CD4-positive, CD25-positive, alpha-beta regulatory T cell (primary cell): ENCODE measurements around the gene LMX1B. TPM values are rescaled to one million over a fixed set of nuclear protein-coding genes. Genes with fewer than 3 reads are reported as not detected.

Experiments
- ATAC-seq, 2 donors: fragments of 150-1000 bp; cut with Tn5 transposase; one replicate each; pipeline ENCODE4 v1.10.0; 2021; ENCODE audit warnings: low read depth in 2 of 2, moderate number of reproducible peaks in 2 of 2, moderate library complexity in 1 of 2
- DNase-seq, 3 donors: peaks; one replicate each; pipeline versions ENCODE4 v3.0.0 to v3.0.0-alpha.2; 2012 to 2022; ENCODE audit warnings: mixed read lengths in 1 of 3
- H3K27ac ChIP-seq: one replicate; pipeline ENCODE4 v1.7.0; 2013; ENCODE audit warnings: mild to moderate bottlenecking, low read length; ENCODE audit not compliant: insufficient read depth, poor library complexity, severe bottlenecking
- H3K27me3 ChIP-seq: one replicate; pipeline ENCODE4 v1.7.0; 2013; ENCODE audit warnings: low read length; ENCODE audit not compliant: control insufficient read depth, insufficient read depth
- H3K36me3 ChIP-seq: one replicate; pipeline ENCODE4 v1.7.0; 2013; ENCODE audit warnings: mild to moderate bottlenecking, low read length, moderate library complexity; ENCODE audit not compliant: control insufficient read depth, insufficient read depth
- H3K4me1 ChIP-seq: 2 replicates; pipeline ENCODE4 v1.7.0; 2013; ENCODE audit warnings: mild to moderate bottlenecking, low read length; ENCODE audit not compliant: insufficient read depth, control insufficient read depth, poor library complexity, severe bottlenecking
- H3K4me3 ChIP-seq: one replicate; pipeline ENCODE4 v1.7.0; 2013; ENCODE audit warnings: low read depth, mild to moderate bottlenecking, low read length, moderate library complexity
- H3K9me3 ChIP-seq, 2 experiments: 1 replicate in 1 of 2; 2 replicates in 1 of 2; pipeline ENCODE4 v1.7.0; 2013; ENCODE audit warnings: low read length in 2 of 2, mild to moderate bottlenecking in 1 of 2, moderate library complexity in 1 of 2; ENCODE audit not compliant: control insufficient read depth in 2 of 2
- H3K27ac Mint-ChIP-seq, 3 donors: one replicate each; pipeline ENCODE4 v1.8.0; 2020 to 2022; ENCODE audit warnings: mild to moderate bottlenecking in 3 of 3, mixed read lengths in 3 of 3, moderate library complexity in 2 of 3
- H3K27me3 Mint-ChIP-seq: one replicate; pipeline ENCODE4 v1.8.0; 2022; ENCODE audit warnings: mild to moderate bottlenecking, mixed read lengths
- H3K36me3 Mint-ChIP-seq: one replicate; pipeline ENCODE4 v1.8.0; 2020; ENCODE audit warnings: mixed read lengths
- H3K4me1 Mint-ChIP-seq, 4 donors: one replicate each; pipeline ENCODE4 v1.8.0; 2020 to 2022; ENCODE audit warnings: mixed read lengths in 4 of 4, mild to moderate bottlenecking in 1 of 4
- H3K4me3 Mint-ChIP-seq, 4 donors: one replicate each; pipeline ENCODE4 v1.8.0; 2020 to 2022; ENCODE audit warnings: mild to moderate bottlenecking in 4 of 4, mixed read lengths in 4 of 4, moderate library complexity in 3 of 4
- H3K9me3 Mint-ChIP-seq, 7 donors: one replicate each; pipeline ENCODE4 v1.8.0; 2020 to 2022; ENCODE audit warnings: mixed read lengths in 7 of 7, mild to moderate bottlenecking in 3 of 7, moderate library complexity in 2 of 7
- polyA plus RNA-seq, 4 donors: library from polyadenylated mRNA; unstranded; fragments of 300-500 nt; fragmentation: Illumina TruSeq; gene quantifications; one replicate each; pipeline ENCODE4 v1.2.3, GENCODE V29; 2021
- total RNA-seq: library from RNA; stranded (reverse); gene quantifications from one replicate; pipeline ENCODE4 v1.2.3, GENCODE V29; 2022

LMX1B gene
- total and polyA plus RNA-seq, 5 donors from 2014 or later: not detected

DNA sequence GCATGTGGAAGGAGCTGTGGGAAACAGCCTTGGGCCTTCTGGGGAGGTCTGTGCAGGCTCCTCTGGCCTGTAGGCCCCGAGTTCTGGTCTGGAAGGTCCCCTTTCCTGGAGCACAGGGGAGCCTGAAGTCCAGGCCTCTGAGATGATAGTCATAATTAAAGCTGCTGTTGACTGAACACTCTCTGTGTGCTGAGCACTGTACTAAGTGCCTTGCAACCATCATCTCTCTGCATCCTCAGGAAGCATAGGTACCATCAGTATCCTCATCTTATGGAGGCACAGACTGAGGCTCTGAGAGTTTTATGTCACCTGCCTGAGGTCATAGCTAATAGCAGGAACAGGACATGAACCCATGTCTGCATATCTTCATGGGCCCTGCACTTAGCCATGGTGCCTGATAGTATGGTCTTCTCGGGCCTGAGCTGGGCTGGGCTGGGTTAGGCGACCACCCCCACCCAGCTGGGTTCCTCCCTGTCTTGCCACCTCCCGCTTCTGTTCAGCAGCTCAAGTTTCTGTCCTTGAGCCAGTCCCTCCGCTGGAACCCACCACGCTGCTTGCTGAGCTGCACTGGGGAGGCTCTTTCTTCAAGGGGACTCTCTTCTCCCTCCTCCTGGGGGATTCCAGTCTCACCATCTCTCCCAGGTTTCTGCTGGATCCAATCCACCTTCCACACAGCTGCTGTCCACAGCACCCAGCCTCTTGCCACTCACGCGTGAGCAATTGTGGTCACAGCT, 27.6 kb downstream of the LMX1B start:
- H3K4me3 ChIP-seq: no peak overlapping the region
- Mint-ChIP-seq H3K9me3 (peaks cover 0 to 4% (median 0%) of the 10 kb centered on the region in 7 donors), H3K27ac (no peak overlapping the region), H3K27me3 (peaks cover 64% of the 10 kb centered on the region), H3K4me1 (no peaks in the 10 kb centered on the region), H3K36me3 (no peaks in the 10 kb centered on the region), H3K4me3 (no peak overlapping the region)
- DNase-seq: no peak
- H3K27me3 ChIP-seq: peaks cover 6% of the 10 kb centered on the region
- ATAC-seq: no peak
- no peak overlapping the region for H3K27ac ChIP-seq
- H3K9me3 ChIP-seq: no peaks in the 10 kb centered on the region
- no peaks in the 10 kb centered on the region for H3K4me1 ChIP-seq
- no peaks in the 10 kb centered on the region for H3K36me3 ChIP-seq

DNA sequence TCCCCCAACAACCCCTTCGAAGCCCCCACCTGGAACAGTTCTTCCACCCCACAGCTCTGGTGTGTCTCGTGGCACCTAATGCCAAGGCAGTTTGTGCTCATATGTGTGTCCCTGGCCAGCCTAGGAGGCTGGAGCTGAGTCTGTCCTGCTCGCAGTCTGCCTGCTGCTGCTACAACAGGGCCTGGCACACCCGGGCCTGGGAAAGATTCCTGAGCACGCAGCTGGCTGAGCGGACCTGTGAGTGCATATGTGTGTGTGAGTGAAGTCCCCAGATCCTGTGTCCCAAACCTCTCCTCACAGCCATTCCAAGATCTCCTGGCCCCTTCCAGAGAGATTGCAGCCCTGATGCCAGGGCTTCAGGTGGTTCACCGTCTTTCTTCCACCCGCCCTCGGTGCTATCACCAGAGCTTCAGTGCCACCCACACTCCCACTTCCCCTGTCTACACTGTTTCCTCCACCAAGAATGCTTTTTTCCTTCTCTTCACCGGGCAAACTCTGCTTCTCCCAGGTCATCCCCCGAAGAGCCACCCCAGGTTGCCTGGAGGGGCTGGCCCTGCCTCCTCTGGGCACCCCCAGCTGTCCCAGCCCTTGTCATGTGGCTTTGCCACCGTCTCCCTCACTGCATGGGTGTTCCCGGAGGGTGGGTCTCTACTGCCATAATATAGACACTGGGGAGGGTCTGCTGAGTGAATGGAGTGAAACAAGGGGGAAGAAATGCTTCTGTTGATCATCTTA, 28.4 kb downstream of the LMX1B start:
- Mint-ChIP-seq H3K36me3 (no peaks in the 10 kb centered on the region), H3K27ac (no peak overlapping the region)
- H3K27me3 ChIP-seq: peaks cover 6% of the 10 kb centered on the region

DNA sequence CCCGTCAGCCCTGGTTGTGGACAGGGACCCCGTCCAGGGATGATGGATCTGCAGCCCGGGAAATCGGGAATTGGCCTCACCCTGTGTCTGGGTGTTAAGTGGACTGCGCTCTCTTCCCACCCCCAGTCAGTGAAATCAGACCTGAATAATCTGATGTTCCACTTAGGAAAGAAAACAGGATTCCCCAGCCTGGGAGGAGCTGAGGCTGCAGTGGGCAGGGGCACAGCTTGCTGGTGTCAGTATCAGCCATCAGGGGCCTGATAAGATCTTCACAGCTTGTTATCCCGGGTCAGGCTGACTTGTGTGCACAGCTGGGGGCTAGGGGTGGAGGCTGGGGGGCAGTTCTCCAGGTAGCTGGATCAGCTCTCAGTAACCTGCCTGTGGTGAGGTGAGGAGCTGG, 29.1 kb downstream of the LMX1B start:
- no peaks in the 10 kb centered on the region for H3K4me1 ChIP-seq
- Mint-ChIP-seq H3K36me3 (no peaks in the 10 kb centered on the region), H3K4me1 (no peaks in the 10 kb centered on the region), H3K4me3 (no peak overlapping the region), H3K27ac (no peak overlapping the region), H3K9me3 (peaks cover 0 to 2% (median 0%) of the 10 kb centered on the region in 7 donors), H3K27me3 (peaks cover 64% of the 10 kb centered on the region)
- H3K36me3 ChIP-seq: no peaks in the 10 kb centered on the region
- no peak overlapping the region for H3K27ac ChIP-seq
- DNase-seq (no peak), ATAC-seq (no peak)
- H3K9me3 ChIP-seq: no peaks in the 10 kb centered on the region
- H3K4me3 ChIP-seq: no peak overlapping the region
- H3K27me3 ChIP-seq: peaks cover 6% of the 10 kb centered on the region

More for the DNA sequence above, 28.4 kb downstream of the LMX1B start:
- no peaks in the 10 kb centered on the region for H3K9me3 ChIP-seq
- H3K4me1 ChIP-seq: no peaks in the 10 kb centered on the region
- H3K4me3 Mint-ChIP-seq: no peak overlapping the region
- no peak overlapping the region for H3K27ac ChIP-seq
- H3K9me3 Mint-ChIP-seq: peaks cover 0 to 4% (median 0%) of the 10 kb centered on the region in 7 donors
- H3K4me3 ChIP-seq: no peak overlapping the region
- no peak for ATAC-seq
- peaks cover 61% of the 10 kb centered on the region for H3K27me3 Mint-ChIP-seq
- H3K36me3 ChIP-seq: no peaks in the 10 kb centered on the region
- H3K4me1 Mint-ChIP-seq: no peaks in the 10 kb centered on the region
- DNase-seq: no peak

DNA sequence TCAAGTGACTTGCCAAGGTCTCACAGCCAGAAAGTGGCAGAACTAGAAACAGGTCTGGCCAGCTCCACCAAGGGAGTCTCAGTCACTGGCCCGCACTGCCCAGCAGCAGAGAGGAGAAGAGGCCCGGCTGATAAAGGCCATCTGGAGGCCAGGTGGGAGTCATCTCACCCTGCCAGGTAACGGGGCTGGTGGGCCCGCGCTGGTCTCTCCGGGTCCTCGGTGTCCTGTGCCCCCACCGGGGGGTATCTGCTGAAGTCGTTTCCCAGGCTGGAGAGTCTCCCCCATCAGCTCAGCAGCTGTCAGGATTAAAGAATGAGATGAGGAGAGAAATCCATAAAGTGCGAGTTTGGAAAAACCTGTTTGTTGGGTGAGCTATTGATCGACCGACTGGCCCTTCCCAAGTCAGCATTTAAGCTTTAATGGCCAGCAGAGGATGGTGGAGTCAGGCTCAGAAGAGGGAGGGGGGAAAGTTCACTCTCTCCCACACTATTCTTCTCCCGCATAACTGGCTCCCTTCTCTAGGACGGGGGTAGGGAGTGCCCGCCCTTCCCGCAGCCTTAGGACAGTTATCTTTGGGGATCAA, 30.3 kb downstream of the LMX1B start:
- Histone ChIP-seq H3K27me3 (peaks cover 8% of the 10 kb centered on the region), H3K4me3 (no peak overlapping the region), H3K36me3 (no peaks in the 10 kb centered on the region), H3K27ac (no peak overlapping the region), H3K9me3 (no peaks in the 10 kb centered on the region), H3K4me1 (no peaks in the 10 kb centered on the region)
- H3K27ac Mint-ChIP-seq: peak overlapping the region in 1 of 3 donors; percentile 38
- H3K9me3 Mint-ChIP-seq: peaks cover 0 to 2% (median 0%) of the 10 kb centered on the region in 7 donors
- peaks cover 60% of the 10 kb centered on the region for H3K27me3 Mint-ChIP-seq
- no peak overlapping the region for H3K4me3 Mint-ChIP-seq
- no peak for DNase-seq
- H3K4me1 Mint-ChIP-seq: no peaks in the 10 kb centered on the region
- no peak for ATAC-seq
- no peaks in the 10 kb centered on the region for H3K36me3 Mint-ChIP-seq

DNA sequence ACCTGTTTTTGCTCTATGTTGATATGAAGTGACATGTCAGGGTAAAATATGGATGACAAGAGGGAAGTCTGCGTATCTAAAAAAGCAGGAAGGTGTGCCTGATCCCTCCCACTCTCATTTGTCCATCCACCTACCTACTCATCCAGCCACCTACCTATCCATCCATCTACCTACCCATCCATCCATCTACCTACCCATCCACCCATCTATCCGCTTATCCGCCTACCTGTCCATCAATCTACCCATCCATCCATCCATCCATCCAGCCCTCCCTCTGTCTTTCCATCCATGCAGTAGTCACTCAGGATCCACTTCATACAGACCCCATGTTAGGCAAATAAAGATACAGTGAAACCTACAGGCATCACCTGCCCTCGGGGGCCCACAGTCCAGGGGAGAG, 32.4 kb downstream of the LMX1B start:
- no peak overlapping the region for H3K4me3 ChIP-seq
- Mint-ChIP-seq H3K36me3 (no peaks in the 10 kb centered on the region), H3K9me3 (peaks cover 0 to 2% (median 0%) of the 10 kb centered on the region in 7 donors), H3K4me3 (no peak overlapping the region), H3K27ac (no peak overlapping the region), H3K27me3 (peaks cover 66% of the 10 kb centered on the region), H3K4me1 (no peaks in the 10 kb centered on the region)
- no peaks in the 10 kb centered on the region for H3K9me3 ChIP-seq
- no peak for ATAC-seq
- H3K4me1 ChIP-seq: no peaks in the 10 kb centered on the region
- no peaks in the 10 kb centered on the region for H3K36me3 ChIP-seq
- no peak overlapping the region for H3K27ac ChIP-seq
- H3K27me3 ChIP-seq: peaks cover 8% of the 10 kb centered on the region
- DNase-seq: no peak

DNA sequence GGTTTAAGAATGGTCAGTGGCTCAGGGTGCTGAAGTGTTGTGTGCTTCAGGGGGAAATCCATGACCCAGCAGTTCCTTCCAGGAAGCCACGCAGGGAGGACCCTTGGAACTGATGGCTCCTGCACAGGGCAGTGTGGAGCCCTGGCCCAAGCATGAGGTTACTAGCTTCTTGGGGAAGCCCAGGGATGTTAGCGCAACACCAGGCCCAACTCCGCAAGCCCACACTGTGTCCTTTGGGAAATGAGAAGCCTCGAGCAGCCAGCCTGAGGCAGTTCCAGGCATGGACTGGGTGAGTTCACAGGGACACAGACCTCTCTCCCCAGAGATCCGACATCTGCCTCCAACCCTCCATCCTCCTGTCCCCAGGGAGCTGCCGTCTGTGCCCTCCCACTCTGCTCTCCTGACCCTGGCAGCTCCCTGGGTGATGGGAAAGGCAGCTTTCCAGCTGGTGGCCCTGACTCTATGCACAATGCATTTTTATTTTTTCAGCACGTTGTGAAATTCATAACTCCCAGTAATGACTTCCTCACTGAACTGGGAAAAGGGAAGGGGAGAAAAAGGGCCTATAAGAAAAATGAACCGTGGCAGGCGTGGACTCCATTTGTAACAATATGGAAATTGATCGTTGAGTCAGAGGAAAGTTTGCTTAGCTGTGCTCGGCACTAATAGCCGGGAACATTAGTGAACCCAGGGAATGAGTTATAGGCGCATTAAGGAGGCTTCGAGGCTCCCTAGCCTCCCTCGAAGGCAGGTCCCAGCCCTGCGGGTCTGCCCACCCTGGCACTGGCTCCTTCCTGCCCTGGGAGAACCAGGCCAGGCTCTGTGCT, 34.1 kb downstream of the LMX1B start:
- no peak for ATAC-seq
- no peak for DNase-seq
- H3K4me3 ChIP-seq: no peak overlapping the region
- peaks cover 0 to 4% (median 0%) of the 10 kb centered on the region in 7 donors for H3K9me3 Mint-ChIP-seq
- no peak overlapping the region for H3K27ac ChIP-seq
- H3K27ac Mint-ChIP-seq: no peak overlapping the region
- no peaks in the 10 kb centered on the region for H3K4me1 ChIP-seq
- H3K4me1 Mint-ChIP-seq: no peaks in the 10 kb centered on the region
- H3K36me3 ChIP-seq: no peaks in the 10 kb centered on the region
- H3K36me3 Mint-ChIP-seq: no peaks in the 10 kb centered on the region
- H3K4me3 Mint-ChIP-seq: no peak overlapping the region
- peaks cover 59% of the 10 kb centered on the region for H3K27me3 Mint-ChIP-seq
- H3K27me3 ChIP-seq: peaks cover 8% of the 10 kb centered on the region
- H3K9me3 ChIP-seq: no peaks in the 10 kb centered on the region

DNA sequence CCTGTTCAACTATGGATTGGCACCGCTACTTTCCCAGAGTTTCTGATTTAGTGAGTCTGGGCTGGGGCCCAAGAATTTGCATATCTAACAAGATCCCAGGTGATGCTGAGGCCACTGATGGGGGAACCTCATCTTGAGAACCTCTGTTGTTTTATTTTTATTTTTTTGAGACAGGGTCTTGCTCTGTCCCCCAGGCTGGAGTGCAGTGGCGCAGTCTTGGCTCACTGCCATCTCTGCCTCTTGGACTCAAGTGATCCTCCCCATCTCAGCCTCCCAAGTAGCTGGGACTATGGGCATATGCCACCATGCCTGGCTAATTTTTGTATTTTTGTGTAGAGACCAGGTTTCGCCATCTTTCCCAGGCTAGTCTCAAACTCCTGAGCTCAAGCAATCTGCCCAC, 35.7 kb downstream of the LMX1B start:
- H3K27me3 ChIP-seq: peaks cover 4% of the 10 kb centered on the region
- no peaks in the 10 kb centered on the region for H3K4me1 ChIP-seq
- H3K4me3 ChIP-seq: no peak overlapping the region
- no peaks in the 10 kb centered on the region for H3K9me3 ChIP-seq
- H3K4me1 Mint-ChIP-seq: no peaks in the 10 kb centered on the region
- H3K27ac Mint-ChIP-seq: no peak overlapping the region
- no peak for ATAC-seq
- no peak for DNase-seq
- H3K36me3 ChIP-seq: no peaks in the 10 kb centered on the region
- peaks cover 0 to 6% (median 0%) of the 10 kb centered on the region in 7 donors for H3K9me3 Mint-ChIP-seq
- peaks cover 56% of the 10 kb centered on the region for H3K27me3 Mint-ChIP-seq
- H3K36me3 Mint-ChIP-seq: no peaks in the 10 kb centered on the region
- no peak overlapping the region for H3K27ac ChIP-seq
- no peak overlapping the region for H3K4me3 Mint-ChIP-seq
